ENCODE results near the gene FLT4. TPM values are rescaled to one million over a fixed set of nuclear protein-coding genes. Genes with fewer than 3 reads are reported as not detected.

The FLT4 gene
- total RNA-seq, 2 experiments from 2014 or later: not detected

DNA sequence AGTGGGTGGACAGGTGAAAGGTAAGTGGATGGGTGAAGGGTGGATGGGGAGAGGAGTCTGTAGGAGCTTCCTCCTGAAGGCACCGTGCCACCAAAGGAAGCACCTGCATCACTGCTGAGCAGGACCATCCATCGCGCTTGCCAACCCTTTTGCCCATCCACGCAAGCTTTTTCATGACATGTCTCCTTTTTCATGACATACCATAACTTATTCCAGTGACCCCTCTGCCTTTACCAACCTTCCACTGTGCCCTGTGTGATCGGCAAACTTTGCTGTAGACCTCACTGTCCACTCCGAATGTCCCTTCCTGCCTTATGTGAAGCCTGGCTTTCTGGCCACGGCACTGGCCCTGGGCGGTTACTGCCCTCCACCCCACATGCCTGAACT lies 13.4 kb downstream of the FLT4 start:
- POLR2A ChIA-PET: interaction anchor here (0.6 kb wide), 1 partner anchor 1566 kb away, joined by 7 read pairs; no protein-coding TSS in a partner anchor
- TF ChIP-seq, protein P1, sequence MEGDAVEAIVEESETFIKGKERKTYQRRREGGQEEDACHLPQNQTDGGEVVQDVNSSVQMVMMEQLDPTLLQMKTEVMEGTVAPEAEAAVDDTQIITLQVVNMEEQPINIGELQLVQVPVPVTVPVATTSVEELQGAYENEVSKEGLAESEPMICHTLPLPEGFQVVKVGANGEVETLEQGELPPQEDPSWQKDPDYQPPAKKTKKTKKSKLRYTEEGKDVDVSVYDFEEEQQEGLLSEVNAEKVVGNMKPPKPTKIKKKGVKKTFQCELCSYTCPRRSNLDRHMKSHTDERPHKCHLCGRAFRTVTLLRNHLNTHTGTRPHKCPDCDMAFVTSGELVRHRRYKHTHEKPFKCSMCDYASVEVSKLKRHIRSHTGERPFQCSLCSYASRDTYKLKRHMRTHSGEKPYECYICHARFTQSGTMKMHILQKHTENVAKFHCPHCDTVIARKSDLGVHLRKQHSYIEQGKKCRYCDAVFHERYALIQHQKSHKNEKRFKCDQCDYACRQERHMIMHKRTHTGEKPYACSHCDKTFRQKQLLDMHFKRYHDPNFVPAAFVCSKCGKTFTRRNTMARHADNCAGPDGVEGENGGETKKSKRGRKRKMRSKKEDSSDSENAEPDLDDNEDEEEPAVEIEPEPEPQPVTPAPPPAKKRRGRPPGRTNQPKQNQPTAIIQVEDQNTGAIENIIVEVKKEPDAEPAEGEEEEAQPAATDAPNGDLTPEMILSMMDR (conservative IDR thresholded peaks at IDR 0.05; ENCODE audit: low read length): no peak
- TF ChIP-seq EZH2phosphoT487 (IDR thresholded peaks at IDR 0.05; ENCODE audit: borderline replicate concordance, low read depth, low read length): no peak
- CTCF ChIA-PET (ENCODE audit: unreplicated experiment): no interaction called here

DNA sequence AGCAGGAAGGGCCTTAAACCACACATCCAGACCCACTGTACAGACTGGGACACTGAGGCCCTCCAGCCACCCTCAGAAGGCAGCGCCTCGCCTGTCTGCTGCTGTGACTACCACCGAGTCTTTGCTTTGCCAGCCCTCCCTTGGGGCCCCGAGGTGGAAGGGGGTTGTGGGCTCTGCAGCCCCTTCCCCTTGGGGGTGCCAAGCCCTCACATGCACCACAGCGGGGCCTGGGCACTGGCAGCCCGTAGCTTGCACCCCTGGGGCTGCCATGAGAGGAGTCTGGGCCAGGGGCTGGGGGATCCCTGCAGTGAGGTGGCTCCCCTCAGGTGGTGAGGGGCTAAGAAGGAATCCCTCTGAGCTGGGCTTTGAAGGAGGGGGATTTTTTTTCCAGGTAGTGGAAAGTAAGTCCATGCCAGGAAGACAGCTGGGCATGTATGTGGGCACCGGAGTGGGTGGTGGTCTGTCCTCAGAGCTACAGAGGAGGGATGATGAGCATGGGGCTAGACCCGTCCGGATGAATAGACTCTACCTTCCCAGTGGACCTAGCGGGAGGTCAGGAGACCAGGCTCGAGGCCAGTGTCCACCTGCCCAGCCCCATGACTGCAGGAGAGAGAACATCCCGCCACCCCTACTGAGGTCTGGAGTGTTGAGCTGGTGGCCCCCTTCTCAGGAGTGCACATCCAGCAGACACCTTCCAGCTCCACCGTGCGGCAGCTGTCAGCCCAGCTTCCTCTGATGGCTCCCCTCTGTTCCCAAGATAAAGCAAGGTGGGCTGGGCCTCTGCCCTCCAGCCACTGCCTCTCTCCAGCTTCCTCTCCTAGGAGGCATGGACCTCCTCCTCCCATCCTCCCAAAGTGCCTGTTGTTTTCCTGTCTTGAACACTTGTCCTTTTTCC lies 15.9 kb downstream of the FLT4 start:
- no TSS peak for BruUV-seq (replicated peaks)
- Histone ChIP-seq H3K4me3 (ENCODE audit: low read depth, low read length, poor library complexity, severe bottlenecking) (no peak overlapping the region), H3K9me3 (ENCODE audit: low read length) (no peaks in the 10 kb centered on the region), H3K79me2 (ENCODE audit: insufficient read depth, low read depth, low read length) (no peaks in the 10 kb centered on the region), H4K20me1 (ENCODE audit: insufficient read depth, low read length) (no peaks in the 10 kb centered on the region), H3K4me1 (ENCODE audit: insufficient read depth, low read length, poor library complexity, severe bottlenecking) (no peaks in the 10 kb centered on the region), H3K36me3 (ENCODE audit: insufficient read depth, low read length) (no peaks in the 10 kb centered on the region), H3K4me2 (ENCODE audit: low read length) (no peak overlapping the region), H2AFZ (ENCODE audit: low read length) (no peak overlapping the region), H3K27ac (ENCODE audit: low read depth, low read length, poor library complexity, severe bottlenecking) (no peak overlapping the region), H3K9me2 (ENCODE audit: insufficient read depth, low read length) (no peaks in the 10 kb centered on the region)
- TF ChIP-seq, protein P1 (conservative IDR thresholded peaks at IDR 0.05; ENCODE audit: low read length): no peak
- TF ChIP-seq EZH2phosphoT487 (IDR thresholded peaks at IDR 0.05; ENCODE audit: borderline replicate concordance, low read depth, low read length): no peak
- POLR2A ChIA-PET: no interaction called here
- CTCF ChIA-PET (ENCODE audit: unreplicated experiment): no interaction called here
- no peak for DNase-seq (ENCODE audit: low spot score)
- intact Hi-C loops (cut with micrococcal nuclease; ENCODE audit: unreplicated experiment): no loop called here

More for the DNA sequence above, 13.4 kb downstream of the FLT4 start:
- H3K4me3 ChIP-seq (ENCODE audit: low read depth, low read length, poor library complexity, severe bottlenecking): no peak overlapping the region
- no peaks in the 10 kb centered on the region for H3K9me2 ChIP-seq (ENCODE audit: insufficient read depth, low read length)
- no peaks in the 10 kb centered on the region for H4K20me1 ChIP-seq (ENCODE audit: insufficient read depth, low read length)
- no peak overlapping the region for H3K4me2 ChIP-seq (ENCODE audit: low read length)
- no peaks in the 10 kb centered on the region for H3K36me3 ChIP-seq (ENCODE audit: insufficient read depth, low read length)
- no peak overlapping the region for H2AFZ ChIP-seq (ENCODE audit: low read length)
- BruUV-seq (replicated peaks): no TSS peak
- intact Hi-C loops (cut with micrococcal nuclease; ENCODE audit: unreplicated experiment): no loop called here
- no peaks in the 10 kb centered on the region for H3K79me2 ChIP-seq (ENCODE audit: insufficient read depth, low read depth, low read length)
- H3K27ac ChIP-seq (ENCODE audit: low read depth, low read length, poor library complexity, severe bottlenecking): no peak overlapping the region
- no peaks in the 10 kb centered on the region for H3K4me1 ChIP-seq (ENCODE audit: insufficient read depth, low read length, poor library complexity, severe bottlenecking)
- H3K9me3 ChIP-seq (ENCODE audit: low read length): no peaks in the 10 kb centered on the region
- DNase-seq (ENCODE audit: low spot score): no peak

DNA sequence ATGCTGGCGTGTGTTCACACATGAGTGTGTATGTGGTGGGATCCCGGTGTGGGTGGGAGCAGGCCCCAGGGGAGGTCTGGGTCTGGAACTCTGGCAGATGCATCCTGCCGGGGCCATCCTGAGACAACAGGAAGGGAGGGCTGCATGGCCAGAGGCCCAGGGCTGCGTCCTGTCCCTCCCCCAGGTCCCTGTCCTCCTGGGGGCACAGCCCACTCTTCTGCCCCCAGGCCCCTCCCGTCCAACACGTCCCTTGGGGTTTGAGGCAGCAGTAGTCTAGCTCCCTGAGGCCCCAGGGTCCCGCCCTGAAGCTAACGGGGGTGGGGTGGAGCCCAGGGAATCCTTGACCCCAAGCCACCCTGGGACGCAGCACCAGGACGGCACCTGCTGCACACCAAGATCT lies 16.6 kb downstream of the FLT4 start:
- H2AFZ ChIP-seq (ENCODE audit: low read length): no peak overlapping the region
- no peak overlapping the region for H3K4me3 ChIP-seq (ENCODE audit: low read depth, low read length, poor library complexity, severe bottlenecking)
- no TSS peak for BruUV-seq (replicated peaks)
- intact Hi-C loops (cut with micrococcal nuclease; ENCODE audit: unreplicated experiment): no loop called here
- H3K4me1 ChIP-seq (ENCODE audit: insufficient read depth, low read length, poor library complexity, severe bottlenecking): no peaks in the 10 kb centered on the region
- CTCF ChIA-PET (ENCODE audit: unreplicated experiment): no interaction called here
- H3K4me2 ChIP-seq (ENCODE audit: low read length): no peak overlapping the region
- no peaks in the 10 kb centered on the region for H4K20me1 ChIP-seq (ENCODE audit: insufficient read depth, low read length)
- TF ChIP-seq, protein P1 (conservative IDR thresholded peaks at IDR 0.05; ENCODE audit: low read length): no peak
- no peak for TF ChIP-seq EZH2phosphoT487 (IDR thresholded peaks at IDR 0.05; ENCODE audit: borderline replicate concordance, low read depth, low read length)
- H3K9me3 ChIP-seq (ENCODE audit: low read length): no peaks in the 10 kb centered on the region
- no peak overlapping the region for H3K27ac ChIP-seq (ENCODE audit: low read depth, low read length, poor library complexity, severe bottlenecking)
- POLR2A ChIA-PET: no interaction called here
- no peaks in the 10 kb centered on the region for H3K9me2 ChIP-seq (ENCODE audit: insufficient read depth, low read length)
- no peaks in the 10 kb centered on the region for H3K79me2 ChIP-seq (ENCODE audit: insufficient read depth, low read depth, low read length)
- no peak for DNase-seq (ENCODE audit: low spot score)
- no peaks in the 10 kb centered on the region for H3K36me3 ChIP-seq (ENCODE audit: insufficient read depth, low read length)
